GM12892 (cell line): Measurements from ENCODE around the gene NUAK2.

Source experiments
- POLR2A ChIP-seq: IDR thresholded peaks from 2 replicates; pipeline ENCODE4 v1.6.1; 2011; ENCODE audit warnings: low read depth, low read length, control low read depth
- POLR2AphosphoS5 ChIP-seq: IDR thresholded peaks from 2 replicates; pipeline ENCODE4 v1.6.1; 2011; ENCODE audit warnings: low read depth, low read length, control low read depth
- TAF1 ChIP-seq: IDR thresholded peaks from 2 replicates; pipeline ENCODE4 v1.6.1; 2011; ENCODE audit warnings: low read depth, mild to moderate bottlenecking, control low read depth, low read length, borderline replicate concordance

DNA sequence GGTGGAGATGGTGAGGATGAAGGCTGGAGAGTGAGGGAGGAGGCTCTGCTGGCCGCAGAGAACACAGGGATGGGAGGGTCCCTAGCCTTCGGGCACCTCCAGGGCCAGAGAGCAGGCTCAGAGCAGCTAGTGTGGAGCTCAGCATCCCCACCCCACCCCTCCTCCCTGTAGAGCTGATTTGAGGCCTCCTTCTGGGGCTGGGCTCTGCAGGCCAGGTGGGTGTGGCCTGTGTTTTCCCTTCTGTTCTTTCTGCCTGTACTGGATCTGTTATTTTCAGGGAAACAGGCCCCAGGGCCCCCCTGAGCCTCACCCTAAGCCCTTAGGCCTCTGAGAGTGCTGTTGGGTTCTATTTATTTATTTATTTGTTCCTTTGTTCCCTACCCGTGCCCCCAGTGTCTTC lies 49.0 kb downstream of the NUAK2 start:
- TF ChIP-seq TAF1 (no peak), POLR2A (no peak), POLR2AphosphoS5 (no peak)
